ENCODE data around the gene ZNF485. TPM values are rescaled to one million over a fixed set of nuclear protein-coding genes. Genes with fewer than 3 reads are reported as not detected.
A peak's percentile ranks its signal among the peaks of the same experiment; 100 is the strongest.

Gene ZNF485
- total RNA-seq, 1 donor: 2.5 TPM

DNA sequence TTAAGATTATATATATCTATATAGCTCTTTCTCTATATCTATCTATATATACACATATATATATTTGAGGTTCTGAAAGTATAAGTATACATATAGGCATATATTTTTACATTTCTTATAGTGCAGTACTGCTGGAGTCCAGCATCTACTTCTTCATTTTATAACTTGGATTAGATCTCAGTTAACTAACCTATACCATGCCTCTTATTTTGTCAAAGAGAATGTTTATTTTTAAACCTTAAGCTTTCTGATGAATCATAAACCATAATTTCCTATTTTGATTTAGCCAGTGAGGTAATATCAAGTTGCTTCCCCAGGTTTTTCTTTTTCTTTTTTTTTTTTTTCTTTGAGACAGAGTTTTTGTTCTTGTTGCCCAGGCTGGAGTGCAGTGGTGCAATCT is 34.4 kb downstream of the ZNF485 start:
- Histone ChIP-seq H3K27ac (ENCODE audit: low read depth, low read length) (no peak overlapping the region), H3K79me2 (ENCODE audit: insufficient read depth, low read length) (no peaks in the 10 kb centered on the region), H3K4me3 (ENCODE audit: insufficient read depth, low read length) (no peak overlapping the region), H2AFZ (ENCODE audit: low read length) (no peak overlapping the region), H3K4me1 (ENCODE audit: insufficient read depth, low read length) (no peaks in the 10 kb centered on the region), H3K36me3 (ENCODE audit: insufficient read depth, low read length) (peaks cover 24% of the 10 kb centered on the region), H3K27me3 (ENCODE audit: insufficient read depth, low read length) (no peaks in the 10 kb centered on the region), H3K9me3 (ENCODE audit: low read depth, low read length) (peaks cover 23% of the 10 kb centered on the region), H3K4me2 (ENCODE audit: insufficient read depth, low read length) (no peak overlapping the region), H4K20me1 (ENCODE audit: insufficient read depth, low read length) (no peaks in the 10 kb centered on the region)
- TF ChIP-seq, protein P1, sequence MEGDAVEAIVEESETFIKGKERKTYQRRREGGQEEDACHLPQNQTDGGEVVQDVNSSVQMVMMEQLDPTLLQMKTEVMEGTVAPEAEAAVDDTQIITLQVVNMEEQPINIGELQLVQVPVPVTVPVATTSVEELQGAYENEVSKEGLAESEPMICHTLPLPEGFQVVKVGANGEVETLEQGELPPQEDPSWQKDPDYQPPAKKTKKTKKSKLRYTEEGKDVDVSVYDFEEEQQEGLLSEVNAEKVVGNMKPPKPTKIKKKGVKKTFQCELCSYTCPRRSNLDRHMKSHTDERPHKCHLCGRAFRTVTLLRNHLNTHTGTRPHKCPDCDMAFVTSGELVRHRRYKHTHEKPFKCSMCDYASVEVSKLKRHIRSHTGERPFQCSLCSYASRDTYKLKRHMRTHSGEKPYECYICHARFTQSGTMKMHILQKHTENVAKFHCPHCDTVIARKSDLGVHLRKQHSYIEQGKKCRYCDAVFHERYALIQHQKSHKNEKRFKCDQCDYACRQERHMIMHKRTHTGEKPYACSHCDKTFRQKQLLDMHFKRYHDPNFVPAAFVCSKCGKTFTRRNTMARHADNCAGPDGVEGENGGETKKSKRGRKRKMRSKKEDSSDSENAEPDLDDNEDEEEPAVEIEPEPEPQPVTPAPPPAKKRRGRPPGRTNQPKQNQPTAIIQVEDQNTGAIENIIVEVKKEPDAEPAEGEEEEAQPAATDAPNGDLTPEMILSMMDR (IDR thresholded peaks at IDR 0.05; ENCODE audit: extremely low read depth, low read depth, low read length): no peak
- peak; percentile 76 for DNase-seq (ENCODE audit: insufficient read length, low spot score, missing footprints)

DNA sequence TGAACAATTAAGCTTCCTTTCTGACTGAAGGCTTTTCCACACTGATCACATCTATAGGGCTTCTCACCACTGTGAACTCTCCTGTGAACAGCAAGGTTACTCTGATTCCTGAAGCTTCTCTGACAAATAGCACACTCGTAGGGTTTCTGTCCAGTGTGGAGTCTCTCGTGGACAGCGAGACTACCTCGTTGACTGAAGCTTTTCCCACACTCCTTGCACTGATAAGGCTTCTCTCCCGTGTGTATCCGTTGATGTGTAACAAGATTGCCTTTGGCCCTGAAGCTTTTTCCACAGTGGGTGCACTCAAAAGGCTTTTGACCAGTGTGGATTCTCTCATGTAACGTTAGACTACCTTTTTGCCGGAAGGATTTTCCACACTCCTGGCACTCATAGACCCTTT is 38.0 kb downstream of the ZNF485 start:
- Histone ChIP-seq H3K27me3 (ENCODE audit: insufficient read depth, low read length) (no peaks in the 10 kb centered on the region), H2AFZ (ENCODE audit: low read length) (no peak overlapping the region), H3K36me3 (ENCODE audit: insufficient read depth, low read length) (peaks cover 36% of the 10 kb centered on the region), H3K4me3 (ENCODE audit: insufficient read depth, low read length) (no peak overlapping the region), H3K27ac (ENCODE audit: low read depth, low read length) (no peak overlapping the region), H3K9me3 (ENCODE audit: low read depth, low read length) (peaks cover 27% of the 10 kb centered on the region), H3K79me2 (ENCODE audit: insufficient read depth, low read length) (peaks cover 8% of the 10 kb centered on the region), H4K20me1 (ENCODE audit: insufficient read depth, low read length) (no peaks in the 10 kb centered on the region), H3K4me2 (ENCODE audit: insufficient read depth, low read length) (no peak overlapping the region), H3K4me1 (ENCODE audit: insufficient read depth, low read length) (peaks cover 7% of the 10 kb centered on the region)
- peak; percentile 45 for DNase-seq (ENCODE audit: insufficient read length, low spot score, missing footprints)
- TF ChIP-seq, protein P1 (IDR thresholded peaks at IDR 0.05; ENCODE audit: extremely low read depth, low read depth, low read length): no peak

DNA sequence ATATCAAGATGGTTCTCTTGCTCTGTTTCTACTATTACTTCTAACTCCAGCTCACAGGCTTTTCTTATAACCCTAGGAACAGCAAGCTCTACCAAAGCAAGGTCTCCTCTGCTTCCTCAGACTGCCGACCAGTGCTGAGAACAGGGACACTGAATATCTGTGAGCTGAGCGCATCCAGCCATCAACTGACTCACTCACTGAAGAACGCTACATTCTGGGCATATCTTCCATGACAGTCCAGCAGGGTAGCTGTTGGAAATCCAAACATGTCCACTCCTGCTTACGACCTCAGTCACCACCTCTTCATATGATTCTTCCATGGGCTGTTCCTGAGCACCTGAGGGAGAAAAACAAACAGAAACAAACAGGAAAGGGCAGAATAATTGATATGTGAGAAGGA is 39.6 kb downstream of the ZNF485 start:
- peaks cover 7% of the 10 kb centered on the region for H3K4me1 ChIP-seq (ENCODE audit: insufficient read depth, low read length)
- H3K4me3 ChIP-seq (ENCODE audit: insufficient read depth, low read length): no peak overlapping the region
- no peak overlapping the region for H3K27ac ChIP-seq (ENCODE audit: low read depth, low read length)
- H2AFZ ChIP-seq (ENCODE audit: low read length): no peak overlapping the region
- no peaks in the 10 kb centered on the region for H4K20me1 ChIP-seq (ENCODE audit: insufficient read depth, low read length)
- peaks cover 36% of the 10 kb centered on the region for H3K36me3 ChIP-seq (ENCODE audit: insufficient read depth, low read length)
- H3K4me2 ChIP-seq (ENCODE audit: insufficient read depth, low read length): no peak overlapping the region
- no peak for DNase-seq (ENCODE audit: insufficient read length, low spot score, missing footprints)
- no peaks in the 10 kb centered on the region for H3K27me3 ChIP-seq (ENCODE audit: insufficient read depth, low read length)
- H3K9me3 ChIP-seq (ENCODE audit: low read depth, low read length): peaks cover 27% of the 10 kb centered on the region
- TF ChIP-seq, protein P1 (IDR thresholded peaks at IDR 0.05; ENCODE audit: extremely low read depth, low read depth, low read length): no peak
- H3K79me2 ChIP-seq (ENCODE audit: insufficient read depth, low read length): peaks cover 8% of the 10 kb centered on the region

DNA sequence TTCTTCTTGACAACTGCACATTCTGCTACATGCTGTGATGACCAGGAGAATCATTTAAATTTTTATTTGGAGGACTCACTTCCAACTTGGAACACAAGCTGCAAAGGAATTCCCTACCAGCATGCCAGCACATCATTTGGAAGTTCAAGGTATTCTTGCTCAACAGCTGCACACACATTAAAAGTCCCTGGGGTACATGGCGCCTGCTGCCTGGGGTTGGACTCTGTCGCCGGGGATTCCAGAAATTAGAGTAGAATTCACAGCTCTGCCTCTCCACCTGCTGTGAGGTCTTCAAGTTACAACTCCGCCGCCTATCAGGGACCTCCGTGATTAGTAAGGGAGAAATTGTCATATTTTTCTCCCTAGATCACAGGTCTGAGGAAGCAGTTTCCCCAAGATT is 41.3 kb downstream of the ZNF485 start:
- DNase-seq (ENCODE audit: insufficient read length, low spot score, missing footprints): no peak
- TF ChIP-seq, protein P1 (IDR thresholded peaks at IDR 0.05; ENCODE audit: extremely low read depth, low read depth, low read length): no peak
- Histone ChIP-seq H3K36me3 (ENCODE audit: insufficient read depth, low read length) (peaks cover 36% of the 10 kb centered on the region), H3K79me2 (ENCODE audit: insufficient read depth, low read length) (peaks cover 8% of the 10 kb centered on the region), H3K27ac (ENCODE audit: low read depth, low read length) (no peak overlapping the region), H4K20me1 (ENCODE audit: insufficient read depth, low read length) (no peaks in the 10 kb centered on the region), H3K4me3 (ENCODE audit: insufficient read depth, low read length) (peak overlapping the region; percentile 85), H3K9me3 (ENCODE audit: low read depth, low read length) (peaks cover 27% of the 10 kb centered on the region), H3K4me2 (ENCODE audit: insufficient read depth, low read length) (peak overlapping the region; percentile 94), H3K4me1 (ENCODE audit: insufficient read depth, low read length) (peaks cover 7% of the 10 kb centered on the region), H3K27me3 (ENCODE audit: insufficient read depth, low read length) (no peaks in the 10 kb centered on the region), H2AFZ (ENCODE audit: low read length) (peak overlapping the region; percentile 99)
